Fibroblast of lung (primary cell): ENCODE results near the gene CFAP58. TPM values are rescaled to one million over a fixed set of nuclear protein-coding genes. Genes with fewer than 3 reads are reported as not detected.

ENCODE experiments used
- DNase-seq, 2 donors: peaks; one replicate each; pipeline versions ENCODE4 v3.0.0 to v3.0.0-alpha.2; 2010; ENCODE audit warnings: low read depth in 2 of 2
- H2AFZ ChIP-seq: 2 replicates; pipeline ENCODE4 v1.5.1; 2012; ENCODE audit warnings: low read length, control low read depth, inconsistent platforms
- H3K27ac ChIP-seq: 2 replicates; pipeline ENCODE4 v1.5.1; 2011; ENCODE audit warnings: low read length, control low read depth; ENCODE audit not compliant: insufficient read depth
- H3K27me3 ChIP-seq: 2 replicates; pipeline ENCODE4 v1.5.1; 2011; ENCODE audit warnings: mild to moderate bottlenecking, low read length; ENCODE audit not compliant: control insufficient read depth, insufficient read depth
- H3K36me3 ChIP-seq: 2 replicates; pipeline ENCODE4 v1.5.1; 2011; ENCODE audit warnings: low read length; ENCODE audit not compliant: control insufficient read depth, insufficient read depth
- H3K4me1 ChIP-seq: 2 replicates; pipeline ENCODE4 v1.5.1; 2011; ENCODE audit warnings: low read length; ENCODE audit not compliant: control insufficient read depth, insufficient read depth; ENCODE audit errors: extremely low read depth
- H3K4me2 ChIP-seq: 2 replicates; pipeline ENCODE4 v1.5.1; 2011; ENCODE audit warnings: low read length, control low read depth; ENCODE audit not compliant: insufficient read depth; ENCODE audit errors: extremely low read depth
- H3K4me3 ChIP-seq, 4 experiments: fragments of 200-600 bp in 1 of 4; sonication (generic) in 1 of 4; replicated peaks in 1 of 4; 2 replicates each; pipeline ENCODE4 v1.5.1; 2011 to 2016; ENCODE audit warnings: low read length in 4 of 4, low read depth in 3 of 4, mild to moderate bottlenecking in 3 of 4, control low read depth in 2 of 4, inconsistent platforms in 1 of 4, mixed read lengths in 1 of 4; ENCODE audit not compliant: insufficient read depth in 1 of 4; ENCODE audit errors: control extremely low read depth in 1 of 4
- H3K79me2 ChIP-seq: 2 replicates; pipeline ENCODE4 v1.5.1; 2012; ENCODE audit warnings: mild to moderate bottlenecking, low read length, inconsistent platforms; ENCODE audit not compliant: control insufficient read depth, insufficient read depth
- H3K9ac ChIP-seq: 2 replicates; pipeline ENCODE4 v1.5.1; 2011; ENCODE audit warnings: mild to moderate bottlenecking, low read length, control low read depth; ENCODE audit not compliant: insufficient read depth
- H3K9me3 ChIP-seq: 2 replicates; pipeline ENCODE4 v1.5.1; 2012; ENCODE audit warnings: low read depth, low read length; ENCODE audit not compliant: control insufficient read depth, insufficient read depth
- H4K20me1 ChIP-seq: 2 replicates; pipeline ENCODE4 v1.5.1; 2011; ENCODE audit warnings: low read length; ENCODE audit not compliant: control insufficient read depth, insufficient read depth; ENCODE audit errors: extremely low read depth
- EZH2 ChIP-seq: IDR thresholded peaks from 2 replicates; pipeline ENCODE4 v1.5.1; 2012; ENCODE audit warnings: low read length, control low read depth, mild to moderate bottlenecking; ENCODE audit errors: missing control alignments
- polyA plus RNA-seq, 2 donors: library from polyadenylated mRNA; depleted of rRNA in 1 of 2; stranded (reverse) in 1 of 2; unstranded in 1 of 2; fragments of >200 nt; gene quantifications; 2 replicates each; pipeline ENCODE4 v1.2.1, GENCODE V29; 2011 to 2012; ENCODE audit warnings: missing spikeins in 1 of 2
- total RNA-seq: library from RNA; depleted of rRNA; stranded (reverse); fragments of >200 nt; gene quantifications from 2 replicates; pipeline ENCODE4 v1.2.1, GENCODE V29; 2014
- TF ChIP-seq, protein P1 (sequence below), 2 donors: IDR thresholded peaks in 1 of 2; conservative IDR thresholded peaks in 1 of 2; 1 replicate in 1 of 2; 2 replicates in 1 of 2; pipeline ENCODE4 v1.5.1; 2011 to 2012; ENCODE audit warnings: low read length in 2 of 2, control low read depth in 1 of 2, inconsistent platforms in 1 of 2, low read depth in 1 of 2, mild to moderate bottlenecking in 1 of 2

CFAP58 gene
- total and polyA plus RNA-seq, 2 donors (not counting 1 experiment from before 2014, with no cell fraction given) = 0.33 to 0.42 TPM

- peaks cover 13% of the 10 kb centered on the region for H3K4me1 ChIP-seq
- no peaks in the 10 kb centered on the region for H3K79me2 ChIP-seq
- H3K27ac ChIP-seq = no peak overlapping the region
- no peaks in the 10 kb centered on the region for H4K20me1 ChIP-seq
- H3K4me2 ChIP-seq = no peak overlapping the region
- no peak overlapping the region for H2AFZ ChIP-seq
- H3K9ac ChIP-seq = no peak overlapping the region
- no peak overlapping the region for H3K4me3 ChIP-seq
- TF ChIP-seq, protein P1, sequence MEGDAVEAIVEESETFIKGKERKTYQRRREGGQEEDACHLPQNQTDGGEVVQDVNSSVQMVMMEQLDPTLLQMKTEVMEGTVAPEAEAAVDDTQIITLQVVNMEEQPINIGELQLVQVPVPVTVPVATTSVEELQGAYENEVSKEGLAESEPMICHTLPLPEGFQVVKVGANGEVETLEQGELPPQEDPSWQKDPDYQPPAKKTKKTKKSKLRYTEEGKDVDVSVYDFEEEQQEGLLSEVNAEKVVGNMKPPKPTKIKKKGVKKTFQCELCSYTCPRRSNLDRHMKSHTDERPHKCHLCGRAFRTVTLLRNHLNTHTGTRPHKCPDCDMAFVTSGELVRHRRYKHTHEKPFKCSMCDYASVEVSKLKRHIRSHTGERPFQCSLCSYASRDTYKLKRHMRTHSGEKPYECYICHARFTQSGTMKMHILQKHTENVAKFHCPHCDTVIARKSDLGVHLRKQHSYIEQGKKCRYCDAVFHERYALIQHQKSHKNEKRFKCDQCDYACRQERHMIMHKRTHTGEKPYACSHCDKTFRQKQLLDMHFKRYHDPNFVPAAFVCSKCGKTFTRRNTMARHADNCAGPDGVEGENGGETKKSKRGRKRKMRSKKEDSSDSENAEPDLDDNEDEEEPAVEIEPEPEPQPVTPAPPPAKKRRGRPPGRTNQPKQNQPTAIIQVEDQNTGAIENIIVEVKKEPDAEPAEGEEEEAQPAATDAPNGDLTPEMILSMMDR (conservative IDR thresholded peaks at IDR 0.05 in 1 of 2, IDR thresholded peaks at IDR 0.05 in 1 of 2; ENCODE audit: low read depth in 1 of 2, low read length in 2 of 2) = no peak
- TF ChIP-seq EZH2 = no peak
- DNase-seq = no peak
- no peaks in the 10 kb centered on the region for H3K36me3 ChIP-seq
- no peaks in the 10 kb centered on the region for H3K27me3 ChIP-seq
- H3K9me3 ChIP-seq = no peaks in the 10 kb centered on the region
Measured at GRCh38 chr10:104344219-104344618, 9.4 kb upstream of the CFAP58 start.

GRCh38 chr10:104345515-104345914, 8.1 kb upstream of the CFAP58 start:
- Histone ChIP-seq H3K79me2 (no peaks in the 10 kb centered on the region), H3K4me3 (no peak overlapping the region), H2AFZ (no peak overlapping the region), H3K9ac (no peak overlapping the region), H3K4me2 (no peak overlapping the region), H3K9me3 (no peaks in the 10 kb centered on the region), H3K36me3 (no peaks in the 10 kb centered on the region), H3K27me3 (no peaks in the 10 kb centered on the region), H4K20me1 (no peaks in the 10 kb centered on the region), H3K4me1 (peaks cover 10% of the 10 kb centered on the region), H3K27ac (no peak overlapping the region)
- no peak for TF ChIP-seq EZH2
- TF ChIP-seq, protein P1 (conservative IDR thresholded peaks at IDR 0.05 in 1 of 2, IDR thresholded peaks at IDR 0.05 in 1 of 2; ENCODE audit: low read depth in 1 of 2, low read length in 2 of 2) = no peak
- DNase-seq = no peak

- no peak overlapping the region for H3K4me3 ChIP-seq
- peaks cover 12% of the 10 kb centered on the region for H3K4me1 ChIP-seq
- no peaks in the 10 kb centered on the region for H3K27me3 ChIP-seq
- no peaks in the 10 kb centered on the region for H3K9me3 ChIP-seq
- no peak overlapping the region for H3K27ac ChIP-seq
- H3K4me2 ChIP-seq = no peak overlapping the region
- no peaks in the 10 kb centered on the region for H4K20me1 ChIP-seq
- no peaks in the 10 kb centered on the region for H3K79me2 ChIP-seq
- no peaks in the 10 kb centered on the region for H3K36me3 ChIP-seq
- DNase-seq = no peak
- H2AFZ ChIP-seq = no peak overlapping the region
- TF ChIP-seq, protein P1 (conservative IDR thresholded peaks at IDR 0.05 in 1 of 2, IDR thresholded peaks at IDR 0.05 in 1 of 2; ENCODE audit: low read depth in 1 of 2, low read length in 2 of 2) = no peak
- no peak for TF ChIP-seq EZH2
- H3K9ac ChIP-seq = no peak overlapping the region
Measured at GRCh38 chr10:104345941-104346340, 7.7 kb upstream of the CFAP58 start.
